GM20000 (cell line): ENCODE data around the gene KSR2.
"Not testable (repeated sequence)": the region's sequence is repeated elsewhere in the genome, so short reads cannot be mapped to it uniquely, and the experiment has no call there.

Experiments used
- DNase-seq: peaks from one replicate; pipeline ENCODE4 v3.0.0; 2012; ENCODE audit warnings: low spot score
- TF ChIP-seq, protein P1 (sequence below): IDR thresholded peaks from 2 replicates; pipeline ENCODE4 v1.5.1; 2012; ENCODE audit warnings: mild to moderate bottlenecking, control low read depth; ENCODE audit errors: extremely low read depth, missing control alignments

KSR2 gene

DNA sequence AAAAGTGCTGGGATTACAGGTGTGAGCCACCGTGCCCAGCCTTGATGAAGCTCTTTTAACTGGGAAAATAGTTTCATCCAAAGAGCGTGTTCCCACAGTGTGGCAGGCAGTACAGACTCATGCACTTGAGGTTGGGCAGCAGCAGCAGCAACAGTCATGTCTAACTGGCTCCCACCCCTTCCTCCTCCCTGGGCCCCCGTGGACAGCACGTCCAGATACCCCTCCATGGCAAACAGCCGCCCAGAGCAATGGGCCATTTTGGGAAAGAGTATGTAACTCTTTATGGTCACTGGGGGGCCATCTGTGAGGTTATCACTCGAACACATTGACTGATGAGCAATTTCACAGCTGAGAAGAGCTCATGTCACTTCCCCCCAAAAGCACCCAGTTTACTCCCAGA is 328.3 kb downstream of the KSR2 start:
- TF ChIP-seq, protein P1, sequence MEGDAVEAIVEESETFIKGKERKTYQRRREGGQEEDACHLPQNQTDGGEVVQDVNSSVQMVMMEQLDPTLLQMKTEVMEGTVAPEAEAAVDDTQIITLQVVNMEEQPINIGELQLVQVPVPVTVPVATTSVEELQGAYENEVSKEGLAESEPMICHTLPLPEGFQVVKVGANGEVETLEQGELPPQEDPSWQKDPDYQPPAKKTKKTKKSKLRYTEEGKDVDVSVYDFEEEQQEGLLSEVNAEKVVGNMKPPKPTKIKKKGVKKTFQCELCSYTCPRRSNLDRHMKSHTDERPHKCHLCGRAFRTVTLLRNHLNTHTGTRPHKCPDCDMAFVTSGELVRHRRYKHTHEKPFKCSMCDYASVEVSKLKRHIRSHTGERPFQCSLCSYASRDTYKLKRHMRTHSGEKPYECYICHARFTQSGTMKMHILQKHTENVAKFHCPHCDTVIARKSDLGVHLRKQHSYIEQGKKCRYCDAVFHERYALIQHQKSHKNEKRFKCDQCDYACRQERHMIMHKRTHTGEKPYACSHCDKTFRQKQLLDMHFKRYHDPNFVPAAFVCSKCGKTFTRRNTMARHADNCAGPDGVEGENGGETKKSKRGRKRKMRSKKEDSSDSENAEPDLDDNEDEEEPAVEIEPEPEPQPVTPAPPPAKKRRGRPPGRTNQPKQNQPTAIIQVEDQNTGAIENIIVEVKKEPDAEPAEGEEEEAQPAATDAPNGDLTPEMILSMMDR: no peak
- no peak for DNase-seq

DNA sequence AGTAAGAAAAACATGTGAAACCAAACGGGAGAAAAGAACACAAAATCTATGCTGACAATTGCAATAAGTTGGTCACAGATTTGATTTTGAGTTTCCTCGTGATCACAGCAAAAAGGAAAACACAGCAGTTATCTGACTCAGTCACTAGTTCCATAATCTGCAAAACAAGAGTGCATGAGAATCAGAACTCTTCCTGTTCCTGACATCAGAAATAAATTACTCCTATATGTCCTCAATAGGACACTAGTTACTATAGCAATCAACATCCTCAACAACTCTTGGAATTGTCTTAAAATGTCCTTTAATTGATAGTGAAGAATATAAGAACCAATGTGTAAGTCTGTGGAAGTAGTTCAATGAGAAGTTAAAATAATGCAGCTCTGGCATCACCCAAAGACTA is 339.3 kb downstream of the KSR2 start:
- DNase-seq: no peak
- TF ChIP-seq, protein P1: no peak

DNA sequence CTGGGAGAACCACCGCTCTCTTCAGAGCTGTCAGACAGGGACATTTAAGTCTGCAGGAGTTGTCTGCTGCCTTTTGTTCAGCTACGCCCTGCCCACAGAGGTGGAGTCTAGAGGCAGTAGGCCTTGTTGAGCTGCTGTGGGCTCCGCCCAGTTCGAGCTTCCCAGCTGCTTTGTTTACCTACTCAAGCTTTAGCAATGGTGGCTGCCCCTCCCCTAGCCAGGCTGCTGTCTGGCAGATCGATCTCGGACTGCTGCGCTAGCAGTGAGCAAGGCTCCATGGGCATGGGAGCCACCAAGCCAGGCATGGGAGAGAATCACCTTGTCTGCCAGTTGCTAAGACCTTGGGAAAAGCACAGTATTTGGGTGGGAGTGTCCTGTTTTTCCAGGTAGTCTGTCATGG is 340.1 kb downstream of the KSR2 start:
- DNase-seq: not testable (repeated sequence)

DNA sequence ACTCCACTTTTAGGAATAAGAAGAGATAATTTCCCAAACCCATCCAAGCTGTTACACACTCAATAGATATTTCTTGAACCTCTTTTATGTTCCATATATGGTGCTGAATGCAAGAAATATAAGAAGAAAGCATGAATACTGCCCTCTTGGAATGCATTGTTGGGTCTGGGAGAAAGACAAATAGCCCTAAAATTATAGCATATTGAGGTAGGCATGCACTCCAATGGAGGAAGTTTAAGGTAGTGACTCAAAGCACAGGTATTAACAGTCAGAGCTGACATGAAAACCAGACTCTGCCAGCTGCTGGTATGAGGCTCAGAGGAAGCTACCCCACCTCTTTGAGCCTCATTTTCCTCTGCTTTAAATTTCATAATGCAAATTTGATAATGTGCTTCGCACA is 346.0 kb downstream of the KSR2 start:
- DNase-seq: no peak
- TF ChIP-seq, protein P1: no peak

DNA sequence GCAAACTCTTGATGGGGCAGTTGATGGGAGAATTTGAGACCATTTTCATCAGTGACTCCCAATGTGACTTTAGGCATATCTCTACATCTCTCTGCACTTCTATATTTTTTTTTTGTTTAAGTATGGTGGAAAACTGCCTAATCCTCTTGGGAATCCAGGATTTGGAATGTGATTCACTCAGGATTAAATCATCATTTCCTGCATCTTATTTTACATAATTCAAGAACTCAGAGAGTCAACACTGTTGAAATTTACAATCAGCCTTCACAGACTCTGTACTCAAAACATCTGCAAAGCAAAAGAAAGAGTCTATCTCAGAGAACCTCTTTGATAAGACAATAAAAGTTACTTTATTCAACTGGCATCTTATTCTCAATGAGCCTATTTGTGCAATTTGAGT is 346.7 kb downstream of the KSR2 start:
- DNase-seq: no peak
- TF ChIP-seq, protein P1: no peak

DNA sequence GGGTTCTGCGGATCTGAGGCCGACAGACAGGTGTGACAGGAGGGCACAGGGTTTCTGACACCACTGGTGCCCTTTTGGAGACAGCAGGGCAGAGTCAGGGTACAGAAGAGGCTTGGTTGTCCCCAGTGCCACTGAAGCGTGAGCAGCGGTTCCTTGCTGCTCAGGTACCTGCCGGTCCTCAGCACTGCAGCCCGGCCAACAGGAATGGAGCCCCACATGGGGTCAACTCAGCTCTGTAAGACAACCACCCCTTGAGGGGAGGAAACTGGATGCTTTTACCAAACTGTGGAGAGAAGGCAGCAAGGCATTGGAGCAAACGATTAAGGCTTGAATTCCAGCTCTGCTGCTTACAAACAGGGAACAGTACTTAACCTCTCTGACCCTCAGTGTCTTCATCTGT is 361.0 kb downstream of the KSR2 start:
- TF ChIP-seq, protein P1: no peak
- DNase-seq: no peak

DNA sequence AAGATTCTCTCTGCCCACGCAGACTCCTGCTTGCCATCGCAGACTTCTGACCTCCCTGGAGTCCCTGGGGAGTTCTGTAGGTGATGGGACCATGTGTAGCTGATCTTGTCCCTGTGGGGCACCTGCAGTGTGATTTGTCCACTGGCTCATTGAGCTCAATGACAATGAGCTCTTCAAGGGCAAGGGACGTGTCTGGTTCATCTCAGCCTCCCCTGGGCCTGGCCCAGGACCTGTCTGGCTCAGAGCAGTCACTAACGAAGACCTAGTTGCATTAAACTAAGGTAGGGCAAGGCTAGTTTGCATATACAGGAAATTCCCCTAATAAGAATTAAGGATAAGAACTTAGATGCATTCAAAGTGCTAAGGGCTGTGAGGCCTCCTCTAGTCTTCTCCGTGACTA is 361.8 kb downstream of the KSR2 start:
- TF ChIP-seq, protein P1: no peak
- no peak for DNase-seq

DNA sequence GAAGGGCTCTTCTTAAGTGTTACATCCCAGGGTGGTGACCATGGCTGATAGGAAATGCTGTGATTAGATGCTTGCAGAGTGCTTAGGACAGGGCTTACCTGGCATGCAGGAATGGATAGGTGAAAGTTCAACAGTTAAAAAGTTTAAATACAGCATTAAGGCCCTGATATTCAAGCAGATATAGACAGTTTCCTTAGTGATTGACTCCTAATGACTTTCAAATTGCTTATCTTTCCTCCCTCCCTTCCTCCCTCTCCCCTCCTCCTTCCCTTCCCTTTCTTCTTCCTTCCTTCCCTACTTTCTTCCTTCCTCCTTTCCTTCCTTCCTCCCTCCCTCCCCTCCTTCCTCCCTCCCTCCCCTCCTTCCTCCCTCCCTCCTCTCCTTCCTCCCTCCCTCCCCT is 362.8 kb downstream of the KSR2 start:
- TF ChIP-seq, protein P1: no peak

More for the DNA sequence above, 362.8 kb downstream of the KSR2 start:
- no peak for DNase-seq
